ENCODE data around the gene PRKG1. TPM values are rescaled to one million over a fixed set of nuclear protein-coding genes. Genes with fewer than 3 reads are reported as not detected.

PRKG1 gene
- total and polyA plus RNA-seq, 2 of the 4 experiments (the other 2 are of a cell fraction), result 3.5 to 18.3 TPM

DNA sequence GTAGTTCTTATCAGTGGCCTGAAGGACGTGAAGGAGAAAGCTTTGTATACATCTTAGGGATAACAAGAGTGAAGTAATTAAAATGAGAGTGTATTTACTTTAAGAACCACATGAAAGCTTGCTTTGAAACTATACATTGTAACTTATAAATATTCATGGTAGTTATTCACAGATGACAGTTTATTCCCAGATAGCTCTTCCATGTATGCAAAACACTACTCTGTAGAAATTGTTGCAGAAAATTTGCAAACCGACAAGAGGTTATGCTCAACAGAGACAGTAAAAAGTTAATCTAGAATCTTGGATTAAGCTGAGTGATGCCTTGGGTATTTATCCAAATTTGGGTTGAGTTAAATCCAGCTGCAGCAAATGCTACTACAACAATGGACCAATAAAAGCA, 301.5 kb downstream of the PRKG1 start:
- in situ Hi-C loops (cut with MboI; ENCODE audit: low sequenced_read_pairs) (no loop called here), intact Hi-C loops (cut with micrococcal nuclease) (no loop called here), dilution Hi-C loops (cut with HindIII; ENCODE audit: low sequenced_read_pairs, unreplicated experiment) (no loop called here)
- H3K27ac ChIP-seq (ENCODE audit: insufficient read depth, low read length), result no peak overlapping the region
- H2AFZ ChIP-seq (replicated peaks; ENCODE audit: low read length, poor library complexity), result no peak overlapping the region
- H3K4me2 ChIP-seq (ENCODE audit: low read depth, low read length), result no peak overlapping the region
- no peak overlapping the region for H4K91ac ChIP-seq (ENCODE audit: insufficient read depth, low read depth, low read length)
- no peak overlapping the region for H3K14ac ChIP-seq (replicated peaks; ENCODE audit: low read depth, low read length)
- H3K56ac ChIP-seq (ENCODE audit: extremely low read depth, insufficient read depth, low read length), result no peak overlapping the region
- H3K4me1 ChIP-seq (ENCODE audit: control insufficient read depth, insufficient read depth, low read length), result peaks cover 7% of the 10 kb centered on the region
- ChIA-PET CTCF (no interaction called here), POLR2A (ENCODE audit: unreplicated experiment) (no interaction called here)
- DNase-seq (no peak), ATAC-seq (ENCODE audit: low read depth) (no peak)
- BruUV-seq (replicated peaks), result no TSS peak
- no peak overlapping the region for H2AK5ac ChIP-seq (ENCODE audit: low read depth, low read length)
- H3K79me1 ChIP-seq (ENCODE audit: low read depth in 1 of 2, low read length in 2 of 2), result peaks cover 6 to 18% of the 10 kb centered on the region in 2 experiments; a peak in 1 of 4 replicates
- H2BK20ac ChIP-seq (ENCODE audit: low read depth, low read length), result no peak overlapping the region
- no peak overlapping the region for H2BK5ac ChIP-seq (ENCODE audit: low read depth, low read length, poor library complexity, severe bottlenecking)
- H3K27me3 ChIP-seq (ENCODE audit: control insufficient read depth, insufficient read depth, low read length), result no peaks in the 10 kb centered on the region
- H2AK9ac ChIP-seq (replicated peaks; ENCODE audit: low read depth, low read length, poor library complexity), result no peak overlapping the region
- H3K9me1 ChIP-seq (ENCODE audit: insufficient read depth, low read length), result peaks cover 4% of the 10 kb centered on the region
- no peaks in the 10 kb centered on the region for H3K9me3 ChIP-seq (ENCODE audit: control insufficient read depth, insufficient read depth, low read length)
- H2BK15ac ChIP-seq (ENCODE audit: low read depth, low read length), result no peak overlapping the region
- no peaks in the 10 kb centered on the region for H4K20me1 ChIP-seq (ENCODE audit: insufficient read depth, low read length)
- H3K18ac ChIP-seq (ENCODE audit: low read depth, low read length), result no peak overlapping the region
- H3K4me3 ChIP-seq (ENCODE audit: insufficient read depth, low read depth, low read length), result no peak overlapping the region
- H2BK120ac ChIP-seq (ENCODE audit: low read depth, low read length), result no peak overlapping the region
- H4K5ac ChIP-seq (ENCODE audit: low read depth, low read length), result no peak overlapping the region
- no peak overlapping the region for H3K4ac ChIP-seq (ENCODE audit: low read depth, low read length)
- TF ChIP-seq CEBPB (IDR thresholded peaks at IDR 0.05; ENCODE audit: low read depth, low read length) (no peak), MAFK (IDR thresholded peaks at IDR 0.05; ENCODE audit: low read depth, low read length) (no peak), RCOR1 (IDR thresholded peaks at IDR 0.05; ENCODE audit: insufficient replicate concordance, low read length) (no peak), CHD1 (IDR thresholded peaks at IDR 0.05; ENCODE audit: low read depth, low read length) (no peak), RFX5 (IDR thresholded peaks at IDR 0.05; ENCODE audit: low read depth, low read length) (no peak), SMC3 (IDR thresholded peaks at IDR 0.05; ENCODE audit: low read depth, low read length) (no peak), RAD21 (IDR thresholded peaks at IDR 0.05; ENCODE audit: low read length) (no peak), MAZ (IDR thresholded peaks at IDR 0.05; ENCODE audit: borderline replicate concordance, low read depth, low read length) (no peak), POLR2A (IDR thresholded peaks at IDR 0.05; ENCODE audit: low read depth, low read length) (no peak), FOS (IDR thresholded peaks at IDR 0.05; ENCODE audit: low read depth, low read length) (no peak), NFE2L2 (IDR thresholded peaks at IDR 0.05; ENCODE audit: low read depth, low read length) (no peak), BHLHE40 (IDR thresholded peaks at IDR 0.05; ENCODE audit: low read depth, low read length) (no peak), MXI1 (IDR thresholded peaks at IDR 0.05; ENCODE audit: borderline replicate concordance, low read depth, low read length) (no peak)
- TF ChIP-seq, protein P1, sequence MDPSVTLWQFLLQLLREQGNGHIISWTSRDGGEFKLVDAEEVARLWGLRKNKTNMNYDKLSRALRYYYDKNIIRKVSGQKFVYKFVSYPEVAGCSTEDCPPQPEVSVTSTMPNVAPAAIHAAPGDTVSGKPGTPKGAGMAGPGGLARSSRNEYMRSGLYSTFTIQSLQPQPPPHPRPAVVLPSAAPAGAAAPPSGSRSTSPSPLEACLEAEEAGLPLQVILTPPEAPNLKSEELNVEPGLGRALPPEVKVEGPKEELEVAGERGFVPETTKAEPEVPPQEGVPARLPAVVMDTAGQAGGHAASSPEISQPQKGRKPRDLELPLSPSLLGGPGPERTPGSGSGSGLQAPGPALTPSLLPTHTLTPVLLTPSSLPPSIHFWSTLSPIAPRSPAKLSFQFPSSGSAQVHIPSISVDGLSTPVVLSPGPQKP (IDR thresholded peaks at IDR 0.05; ENCODE audit: borderline replicate concordance, low read depth, low read length), result no peak
- TF ChIP-seq, protein P2, sequence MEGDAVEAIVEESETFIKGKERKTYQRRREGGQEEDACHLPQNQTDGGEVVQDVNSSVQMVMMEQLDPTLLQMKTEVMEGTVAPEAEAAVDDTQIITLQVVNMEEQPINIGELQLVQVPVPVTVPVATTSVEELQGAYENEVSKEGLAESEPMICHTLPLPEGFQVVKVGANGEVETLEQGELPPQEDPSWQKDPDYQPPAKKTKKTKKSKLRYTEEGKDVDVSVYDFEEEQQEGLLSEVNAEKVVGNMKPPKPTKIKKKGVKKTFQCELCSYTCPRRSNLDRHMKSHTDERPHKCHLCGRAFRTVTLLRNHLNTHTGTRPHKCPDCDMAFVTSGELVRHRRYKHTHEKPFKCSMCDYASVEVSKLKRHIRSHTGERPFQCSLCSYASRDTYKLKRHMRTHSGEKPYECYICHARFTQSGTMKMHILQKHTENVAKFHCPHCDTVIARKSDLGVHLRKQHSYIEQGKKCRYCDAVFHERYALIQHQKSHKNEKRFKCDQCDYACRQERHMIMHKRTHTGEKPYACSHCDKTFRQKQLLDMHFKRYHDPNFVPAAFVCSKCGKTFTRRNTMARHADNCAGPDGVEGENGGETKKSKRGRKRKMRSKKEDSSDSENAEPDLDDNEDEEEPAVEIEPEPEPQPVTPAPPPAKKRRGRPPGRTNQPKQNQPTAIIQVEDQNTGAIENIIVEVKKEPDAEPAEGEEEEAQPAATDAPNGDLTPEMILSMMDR (conservative IDR thresholded peaks at IDR 0.05; ENCODE audit: low read depth, low read length), result no peak
- TF ChIP-seq, protein P3, sequence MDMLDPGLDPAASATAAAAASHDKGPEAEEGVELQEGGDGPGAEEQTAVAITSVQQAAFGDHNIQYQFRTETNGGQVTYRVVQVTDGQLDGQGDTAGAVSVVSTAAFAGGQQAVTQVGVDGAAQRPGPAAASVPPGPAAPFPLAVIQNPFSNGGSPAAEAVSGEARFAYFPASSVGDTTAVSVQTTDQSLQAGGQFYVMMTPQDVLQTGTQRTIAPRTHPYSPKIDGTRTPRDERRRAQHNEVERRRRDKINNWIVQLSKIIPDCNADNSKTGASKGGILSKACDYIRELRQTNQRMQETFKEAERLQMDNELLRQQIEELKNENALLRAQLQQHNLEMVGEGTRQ (IDR thresholded peaks at IDR 0.05; ENCODE audit: low read depth, low read length), result no peak
- no CpG with 5 or more reads among the region's 2 CpGs for WGBS, 2 experiments (ENCODE audit: extremely low coverage in 2 of 2, insufficient read length in 1 of 2)
- no peak overlapping the region for H3K9ac ChIP-seq (ENCODE audit: low read depth, low read length)
- 0 out of 2 replicates have a peak, but pooled peaks cover 2% of the 10 kb centered on the region for H3K36me3 ChIP-seq (ENCODE audit: control insufficient read depth, insufficient read depth, low read length)
- H4K8ac ChIP-seq (ENCODE audit: low read depth in 2 of 2, low read length in 2 of 2), result no peak overlapping the region
- H3K23ac ChIP-seq (ENCODE audit: low read depth, low read length), result no peak overlapping the region
